B cell (primary cell): ENCODE data around the gene BRMS1. TPM values are rescaled to one million over a fixed set of nuclear protein-coding genes. Genes with fewer than 3 reads are reported as not detected.
A peak's percentile ranks its signal among the peaks of the same experiment; 100 is the strongest.

Source experiments
- ATAC-seq: fragments of 200-7000 bp; cut with Tn5 transposase; one replicate; pipeline ENCODE4 v1.10.0; 2021; ENCODE audit warnings: low read depth, mild to moderate bottlenecking, moderate number of reproducible peaks, moderate library complexity
- CTCF ChIA-PET: fragments of 350-600 bp; sonication (Branson Sonifier 250); formaldehyde crosslinking; loops from one replicate; lab custom pipeline; 2021; ENCODE audit warnings: antibody characterized with exemption, inconsistent platforms; lab: Charles Lee
- POLR2A ChIA-PET: fragments of 350-600 bp; sonication (Branson Sonifier 250); formaldehyde crosslinking; loops from one replicate; lab custom pipeline; 2021; ENCODE audit warnings: antibody characterized with exemption; lab: Charles Lee
- DNase-seq: peaks from one replicate; pipeline ENCODE4 v3.0.0; 2013
- H2AFZ ChIP-seq: 2 replicates; pipeline ENCODE4 v1.6.1; 2012; ENCODE audit warnings: mild to moderate bottlenecking, low read depth, low read length; ENCODE audit not compliant: insufficient read depth, poor library complexity, severe bottlenecking
- H3K27ac ChIP-seq, 2 donors: 1 replicate in 1 of 2; 2 replicates in 1 of 2; pipeline ENCODE4 v1.5.1; 2012 to 2013; ENCODE audit warnings: low read length in 2 of 2, mild to moderate bottlenecking in 2 of 2, moderate library complexity in 1 of 2
- H3K27me3 ChIP-seq, 4 experiments: fragments of 200-600 bp in 1 of 4; sonication (generic) in 1 of 4; replicated peaks in 1 of 4; 1 replicate in 2 of 4; 2 replicates in 2 of 4; pipeline versions ENCODE4 v1.6.1 to v1.7.0; 2013 to 2016; ENCODE audit warnings: low read length in 3 of 4, mild to moderate bottlenecking in 2 of 4, mixed read lengths in 1 of 4, moderate library complexity in 1 of 4; ENCODE audit not compliant: insufficient read depth in 4 of 4, control insufficient read depth in 3 of 4; ENCODE audit errors: control extremely low read depth in 1 of 4
- H3K36me3 ChIP-seq, 2 experiments: replicated peaks in 1 of 2; 1 replicate in 1 of 2; 2 replicates in 1 of 2; pipeline versions ENCODE4 v1.6.1 to v1.7.1; 2013; ENCODE audit warnings: low read length in 1 of 2; ENCODE audit not compliant: insufficient read depth in 2 of 2, control insufficient read depth in 1 of 2; ENCODE audit errors: control extremely low read depth in 1 of 2, extremely low read depth in 1 of 2
- H3K4me1 ChIP-seq, 2 donors: fragments of 200-600 bp in 1 of 2; sonication (generic) in 1 of 2; 1 replicate in 1 of 2; 2 replicates in 1 of 2; pipeline versions ENCODE4 v1.5.1 to v1.6.1; 2013 to 2017; ENCODE audit warnings: low read length in 2 of 2; ENCODE audit not compliant: control insufficient read depth in 2 of 2, insufficient read depth in 2 of 2
- H3K4me2 ChIP-seq: replicated peaks from 2 replicates; pipeline ENCODE3; 2012; ENCODE audit warnings: mild to moderate bottlenecking, low read depth, low read length; ENCODE audit not compliant: poor library complexity, severe bottlenecking
- H3K4me3 ChIP-seq, 5 experiments: fragments of 200-600 bp in 1 of 5; sonication (generic) in 1 of 5; 1 replicate in 3 of 5; 2 replicates in 2 of 5; pipeline versions ENCODE4 v1.5.1 to v1.7.0; 2011 to 2016; ENCODE audit warnings: low read length in 4 of 5, mild to moderate bottlenecking in 4 of 5, low read depth in 2 of 5, control low read depth in 1 of 5, moderate library complexity in 1 of 5; ENCODE audit not compliant: insufficient read depth in 1 of 5; ENCODE audit errors: control extremely low read depth in 1 of 5, extremely low read depth in 1 of 5
- H3K79me2 ChIP-seq: fragments of 200-600 bp; sonication (generic); one replicate; pipeline ENCODE4 v1.6.0; 2016; ENCODE audit warnings: low read length; ENCODE audit not compliant: control insufficient read depth, insufficient read depth
- H3K9ac ChIP-seq: fragments of 200-600 bp; sonication (generic); 2 replicates; pipeline ENCODE4 v1.6.1; 2017; ENCODE audit warnings: mild to moderate bottlenecking, low read length, moderate library complexity
- H3K9me3 ChIP-seq, 3 donors: one replicate each; pipeline versions ENCODE4 v1.6.1 to v1.7.1; 2013; ENCODE audit warnings: low read length in 2 of 3; ENCODE audit not compliant: control insufficient read depth in 2 of 3, insufficient read depth in 1 of 3; ENCODE audit errors: control extremely low read depth in 1 of 3
- H4K20me1 ChIP-seq: 2 replicates; pipeline ENCODE4 v1.6.0; 2012; ENCODE audit warnings: mild to moderate bottlenecking, low read length; ENCODE audit not compliant: insufficient read depth, control insufficient read depth, poor library complexity, severe bottlenecking
- H3K27ac Mint-ChIP-seq: one replicate; pipeline ENCODE4 v1.8.0; 2021; ENCODE audit warnings: mixed read lengths
- H3K27me3 Mint-ChIP-seq: one replicate; pipeline ENCODE4 v1.8.0; 2021; ENCODE audit warnings: mixed read lengths
- H3K4me1 Mint-ChIP-seq: one replicate; pipeline ENCODE4 v1.8.0; 2021; ENCODE audit warnings: mixed read lengths
- H3K4me3 Mint-ChIP-seq: one replicate; pipeline ENCODE4 v1.8.0; 2021; ENCODE audit warnings: mixed read lengths
- H3K9me3 Mint-ChIP-seq: one replicate; pipeline ENCODE4 v1.8.0; 2022; ENCODE audit warnings: mixed read lengths; ENCODE audit not compliant: insufficient read depth
- EZH2 ChIP-seq: IDR thresholded peaks from 2 replicates; pipeline ENCODE4 v1.6.1; 2012; ENCODE audit warnings: borderline replicate concordance, low read depth, mild to moderate bottlenecking, moderate library complexity, low read length; ENCODE audit not compliant: insufficient read depth, poor library complexity, severe bottlenecking
- WGBS: methylation state at CpG from one replicate; pipeline ENCODE4 v1.1.5; 2013; ENCODE audit warnings: missing lambda C conversion rate; ENCODE audit not compliant: insufficient coverage; 5-methylcytosine and 5-hydroxymethylcytosine counted together
- intact Hi-C: fragments of 100-400 bp; cut with micrococcal nuclease; formaldehyde crosslinking; loops from one replicate; pipeline ENCODE4 v1.10.0; 2022
- polyA plus RNA-seq: library from polyadenylated mRNA; depleted of rRNA; stranded (reverse); fragments of >200 nt; gene quantifications from 2 replicates; pipeline ENCODE4 v1.2.3, GENCODE V29; 2012
- total RNA-seq, 2 donors: library from RNA; stranded (reverse); fragments of 120-200 nt in 1 of 2; gene quantifications; 1 replicate in 1 of 2; 2 replicates in 1 of 2; pipeline versions ENCODE4 v1.2.3 to v1.2.4, GENCODE V29; 2013 to 2022
- TF ChIP-seq, protein P1 (sequence below): fragments of 200-600 bp; IDR thresholded peaks from one replicate; pipeline ENCODE4 v1.8.0; 2022; ENCODE audit warnings: antibody characterized with exemption, mild to moderate bottlenecking

BRMS1 gene
- total and polyA plus RNA-seq, 2 donors (not counting 1 experiment from before 2014, with no cell fraction given): 51.2 to 58.3 TPM

DNA sequence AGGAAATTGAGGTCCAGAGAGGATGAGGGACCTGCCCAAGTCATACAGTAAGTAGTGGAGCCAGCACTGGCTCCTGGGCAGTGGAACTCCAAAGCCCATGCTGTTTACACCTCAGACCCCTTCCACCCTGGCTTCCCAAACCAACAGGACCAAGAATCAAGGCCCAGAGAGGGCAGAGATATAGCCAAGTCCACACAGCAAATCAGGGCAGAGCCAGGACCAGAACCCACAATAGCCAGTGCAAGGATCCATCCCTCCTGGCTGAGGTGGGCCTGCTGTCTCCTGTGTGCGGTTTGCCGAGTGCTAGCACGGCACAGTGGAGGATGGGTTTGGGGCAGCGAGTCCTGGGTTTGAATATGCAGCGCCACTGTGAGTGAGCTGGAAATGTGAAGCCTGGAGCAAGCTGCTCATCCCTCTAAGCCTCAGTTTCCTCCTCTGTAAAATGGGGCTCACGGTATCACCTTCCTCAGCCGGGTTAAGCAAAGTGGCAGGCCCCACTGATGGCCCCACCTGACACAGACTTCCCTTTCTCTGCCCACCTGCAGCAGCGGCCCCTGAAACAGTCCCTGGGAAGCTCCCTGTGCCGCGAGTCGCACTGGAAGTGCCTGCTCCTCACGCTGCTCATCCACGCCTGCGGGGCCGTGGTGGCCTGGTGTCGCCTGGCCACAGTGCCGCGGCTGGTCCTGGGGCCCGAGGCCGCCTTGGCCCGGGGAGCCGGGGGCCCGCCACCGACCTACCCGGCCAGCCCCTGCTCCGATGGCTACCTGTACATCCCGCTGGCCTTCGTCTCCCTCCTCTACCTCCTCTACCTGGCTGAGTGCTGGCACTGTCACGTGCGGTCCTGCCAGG, 50.9 kb downstream of the BRMS1 start:
- Histone ChIP-seq H3K4me1 (peaks cover 24 to 25% of the 10 kb centered on the region in 2 donors), H3K27me3 (peaks cover 2 to 33% (median 15%) of the 10 kb centered on the region in 4 experiments), H3K9me3 (peaks cover 0 to 4% (median 0%) of the 10 kb centered on the region in 3 donors), H4K20me1 (no peaks in the 10 kb centered on the region), H3K9ac (no peak overlapping the region), H3K27ac (no peak overlapping the region), H2AFZ (no peak overlapping the region), H3K36me3 (no peaks in the 10 kb centered on the region), H3K4me3 (no peak overlapping the region), H3K4me2 (no peak overlapping the region), H3K79me2 (no peaks in the 10 kb centered on the region)
- 79% methylated on average over 26 of the region's 30 CpGs for WGBS
- Mint-ChIP-seq H3K4me3 (no peak overlapping the region), H3K9me3 (no peaks in the 10 kb centered on the region), H3K27ac (no peak overlapping the region), H3K27me3 (peaks cover 18% of the 10 kb centered on the region), H3K4me1 (peaks cover 23% of the 10 kb centered on the region)
- ChIA-PET CTCF (interaction anchor here (2.1 kb wide), 1 partner anchor 18 kb away, joined by 8 read pairs; no protein-coding TSS in a partner anchor), POLR2A (no interaction called here)
- ATAC-seq (no peak), DNase-seq (peak; percentile 24)
- intact Hi-C loops: no loop called here
- no peak for TF ChIP-seq EZH2
- TF ChIP-seq, protein P1, sequence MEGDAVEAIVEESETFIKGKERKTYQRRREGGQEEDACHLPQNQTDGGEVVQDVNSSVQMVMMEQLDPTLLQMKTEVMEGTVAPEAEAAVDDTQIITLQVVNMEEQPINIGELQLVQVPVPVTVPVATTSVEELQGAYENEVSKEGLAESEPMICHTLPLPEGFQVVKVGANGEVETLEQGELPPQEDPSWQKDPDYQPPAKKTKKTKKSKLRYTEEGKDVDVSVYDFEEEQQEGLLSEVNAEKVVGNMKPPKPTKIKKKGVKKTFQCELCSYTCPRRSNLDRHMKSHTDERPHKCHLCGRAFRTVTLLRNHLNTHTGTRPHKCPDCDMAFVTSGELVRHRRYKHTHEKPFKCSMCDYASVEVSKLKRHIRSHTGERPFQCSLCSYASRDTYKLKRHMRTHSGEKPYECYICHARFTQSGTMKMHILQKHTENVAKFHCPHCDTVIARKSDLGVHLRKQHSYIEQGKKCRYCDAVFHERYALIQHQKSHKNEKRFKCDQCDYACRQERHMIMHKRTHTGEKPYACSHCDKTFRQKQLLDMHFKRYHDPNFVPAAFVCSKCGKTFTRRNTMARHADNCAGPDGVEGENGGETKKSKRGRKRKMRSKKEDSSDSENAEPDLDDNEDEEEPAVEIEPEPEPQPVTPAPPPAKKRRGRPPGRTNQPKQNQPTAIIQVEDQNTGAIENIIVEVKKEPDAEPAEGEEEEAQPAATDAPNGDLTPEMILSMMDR: no peak

DNA sequence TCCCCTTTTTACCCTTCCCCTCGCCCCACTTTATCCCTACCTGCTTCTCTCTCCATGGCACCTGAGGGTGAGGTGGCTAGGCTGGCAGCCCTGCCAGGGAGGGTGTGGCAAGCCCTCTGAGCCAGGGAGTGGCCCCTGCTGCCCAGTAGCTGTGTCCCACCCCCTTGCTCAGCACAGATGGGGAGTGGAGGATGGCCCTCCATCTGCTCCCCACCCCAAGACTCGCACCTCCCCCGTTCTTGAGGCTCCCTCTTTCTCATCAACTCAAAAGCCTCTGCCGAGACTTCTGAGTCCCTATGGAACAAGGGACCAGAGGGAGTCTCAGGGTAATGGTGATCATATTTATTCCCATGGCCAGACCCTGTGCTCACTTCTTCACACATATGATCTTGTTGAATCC, 51.6 kb downstream of the BRMS1 start:
- H3K9ac ChIP-seq: no peak overlapping the region
- POLR2A ChIA-PET: no interaction called here
- peak overlapping the region; percentile 13 for H3K4me3 Mint-ChIP-seq
- peaks cover 0 to 4% (median 0%) of the 10 kb centered on the region in 3 donors for H3K9me3 ChIP-seq
- H3K4me1 Mint-ChIP-seq: peaks cover 26% of the 10 kb centered on the region
- WGBS: no CpG with 5 or more reads among the region's 4 CpGs
- H3K27ac Mint-ChIP-seq: no peak overlapping the region
- no peak overlapping the region for H2AFZ ChIP-seq
- H3K27ac ChIP-seq: no peak overlapping the region
- H3K9me3 Mint-ChIP-seq: no peaks in the 10 kb centered on the region
- H3K4me2 ChIP-seq: no peak overlapping the region
- peaks cover 2 to 33% (median 15%) of the 10 kb centered on the region in 4 experiments for H3K27me3 ChIP-seq
- TF ChIP-seq, protein P1: no peak
- no peak for TF ChIP-seq EZH2
- intact Hi-C loops: no loop called here
- CTCF ChIA-PET: no interaction called here
- peaks cover 2% of the 10 kb centered on the region for H4K20me1 ChIP-seq
- H3K36me3 ChIP-seq: no peaks in the 10 kb centered on the region
- peaks cover 18% of the 10 kb centered on the region for H3K27me3 Mint-ChIP-seq
- DNase-seq: peak; percentile 15
- peaks cover 27% of the 10 kb centered on the region in 2 donors for H3K4me1 ChIP-seq
- H3K79me2 ChIP-seq: peaks cover 5% of the 10 kb centered on the region
- no peak overlapping the region for H3K4me3 ChIP-seq
- no peak for ATAC-seq
